HepG2 (cell line): Measurements from ENCODE around the gene HYDIN. TPM values are rescaled to one million over a fixed set of nuclear protein-coding genes. Genes with fewer than 3 reads are reported as not detected.

Experiments used
- ATAC-seq: fragments of 200-7000 bp; cut with Tn5 transposase; 3 replicates; pipeline ENCODE4 v1.9.1; 2020; ENCODE audit warnings: mild to moderate bottlenecking, moderate library complexity
- BruUV-seq: library from RNA; stranded (reverse); fragments of 400-500 nt; replicated peaks from 2 replicates; lab custom pipeline; 2021; lab: Mats Ljungman, UMichigan
- CTCF ChIA-PET: fragments of 300-600 bp; formaldehyde crosslinking; extraction: SDS; loops from one replicate; lab custom pipeline; 2021; ENCODE audit warnings: low total read pairs, inconsistent platforms, low intra/inter-chr PET ratio; lab: Yijun Ruan, JAX
- POLR2A ChIA-PET: fragments of 350-600 bp; sonication (Branson Sonifier 250); formaldehyde crosslinking; loops from one replicate; lab custom pipeline; 2020; ENCODE audit warnings: antibody characterized with exemption, inconsistent platforms; lab: Yijun Ruan, JAX
- DNase-seq: peaks from one replicate; pipeline ENCODE4 v3.0.0-alpha.2; 2015; ENCODE audit warnings: low spot score
- FAIRE-seq: peaks from 3 replicates; lab custom pipeline; 2011; peaks lifted over from hg19 to GRCh38; lab: Jason Lieb, UNC
- H2AFZ ChIP-seq: one replicate; pipeline ENCODE4 v1.6.1; 2011; ENCODE audit warnings: low read length, inconsistent platforms
- H3K27ac ChIP-seq: fragments of 300-600 bp; 3 replicates; pipeline ENCODE4 v1.8.0; 2011; ENCODE audit warnings: mixed run types, mild to moderate bottlenecking, mixed read lengths, low read length, inconsistent platforms; ENCODE audit not compliant: insufficient read depth; ENCODE audit errors: extremely low read length
- H3K27me3 ChIP-seq, 2 experiments: fragments of 200-600 bp in 1 of 2; 2 replicates in 1 of 2; 3 replicates in 1 of 2; pipeline versions ENCODE4 v1.6.0 to v1.8.0; 2011; ENCODE audit warnings: low read length in 2 of 2, mild to moderate bottlenecking in 2 of 2, moderate library complexity in 2 of 2, inconsistent platforms in 1 of 2; ENCODE audit not compliant: insufficient read depth in 2 of 2, control insufficient read depth in 1 of 2
- H3K36me3 ChIP-seq, 2 experiments: fragments of 200-600 bp in 1 of 2; replicated peaks in 1 of 2; 2 replicates in 1 of 2; 3 replicates in 1 of 2; pipeline versions ENCODE4 v1.5.1 to v1.8.0; 2011; ENCODE audit warnings: low read length in 2 of 2, inconsistent platforms in 1 of 2; ENCODE audit not compliant: insufficient read depth in 2 of 2, control insufficient read depth in 1 of 2
- H3K4me1 ChIP-seq: 2 replicates; pipeline ENCODE4 v1.5.1; 2012; ENCODE audit warnings: low read length, inconsistent platforms; ENCODE audit not compliant: insufficient read depth
- H3K4me2 ChIP-seq: 2 replicates; pipeline ENCODE4 v1.6.0; 2011; ENCODE audit warnings: low read depth, low read length, inconsistent platforms
- H3K4me3 ChIP-seq, 3 experiments: fragments of 200-600 bp in 1 of 3; sonication (generic), shearing (Covaris generic) in 1 of 3; replicated peaks in 1 of 3; 2 replicates each; pipeline ENCODE4 v1.5.1; 2011 to 2016; ENCODE audit warnings: low read length in 3 of 3, inconsistent platforms in 2 of 3, low read depth in 2 of 3, mild to moderate bottlenecking in 2 of 3, control low read depth in 1 of 3, mixed read lengths in 1 of 3; ENCODE audit not compliant: insufficient read depth in 1 of 3
- H3K79me2 ChIP-seq: one replicate; pipeline ENCODE4 v1.6.1; 2011; ENCODE audit warnings: low read length, inconsistent platforms; ENCODE audit not compliant: insufficient read depth
- H3K9ac ChIP-seq: 2 replicates; pipeline ENCODE4 v1.6.0; 2011; ENCODE audit warnings: mild to moderate bottlenecking, low read depth, low read length, inconsistent platforms; ENCODE audit not compliant: insufficient read depth
- H3K9me3 ChIP-seq: 2 replicates; pipeline ENCODE4 v1.5.1; 2012; ENCODE audit warnings: mild to moderate bottlenecking, low read length
- H4K20me1 ChIP-seq: 2 replicates; pipeline ENCODE4 v1.6.0; 2011; ENCODE audit warnings: inconsistent platforms, mild to moderate bottlenecking, low read length, moderate library complexity; ENCODE audit not compliant: insufficient read depth
- BRCA1 ChIP-seq: sonication (generic); formaldehyde crosslinking; IDR thresholded peaks from 2 replicates; pipeline ENCODE4 v1.4.0; 2020; ENCODE audit warnings: missing genetic modification reagents
- ERF ChIP-seq: IDR thresholded peaks from 2 replicates; pipeline ENCODE4 v1.6.1; 2018; ENCODE audit warnings: missing biosample characterization, missing genetic modification reagents
- HNF4A ChIP-seq: sonication (generic); formaldehyde crosslinking; IDR thresholded peaks from 2 replicates; pipeline ENCODE4 v1.4.0; 2020; ENCODE audit warnings: missing genetic modification reagents
- KAT2B ChIP-seq: fragments of 150-350 bp; IDR thresholded peaks from 2 replicates; pipeline ENCODE4 v1.6.1; 2014; ENCODE audit warnings: low read depth, low read length, borderline replicate concordance
- KAT7 ChIP-seq: IDR thresholded peaks from 2 replicates; pipeline ENCODE4 v1.6.1; 2018; ENCODE audit warnings: borderline replicate concordance, missing compliant biosample characterization
- KLF15 ChIP-seq: sonication (generic); formaldehyde crosslinking; IDR thresholded peaks from 2 replicates; pipeline ENCODE4 v1.8.1; 2023; ENCODE audit warnings: borderline replicate concordance, mild to moderate bottlenecking, inconsistent platforms, missing genetic modification reagents, mixed read lengths
- PTBP1 ChIP-seq: fragments of 200-400 bp; formaldehyde crosslinking; IDR thresholded peaks from 2 replicates; pipeline ENCODE4 v1.6.1; 2018; ENCODE audit warnings: low read length, low read depth; ENCODE audit not compliant: poor library complexity, severe bottlenecking
- SALL2 ChIP-seq: sonication (generic); formaldehyde crosslinking; IDR thresholded peaks from 2 replicates; pipeline ENCODE4 v1.8.1; 2023; ENCODE audit warnings: mild to moderate bottlenecking, missing genetic modification reagents, inconsistent platforms
- ZNF143 ChIP-seq: sonication (generic); formaldehyde crosslinking; IDR thresholded peaks from 2 replicates; pipeline ENCODE4 v1.4.0; 2020; ENCODE audit warnings: missing genetic modification reagents
- ZNF329 ChIP-seq: sonication (generic); formaldehyde crosslinking; IDR thresholded peaks from 2 replicates; pipeline ENCODE4 v1.9.0; 2021; ENCODE audit warnings: low read depth, mild to moderate bottlenecking, missing genetic modification reagents
- ZNF44 ChIP-seq: sonication (generic); formaldehyde crosslinking; IDR thresholded peaks from 2 replicates; pipeline ENCODE4 v1.5.1; 2020; ENCODE audit warnings: mild to moderate bottlenecking, missing genetic modification reagents
- ZNF468 ChIP-seq: sonication (generic); formaldehyde crosslinking; IDR thresholded peaks from 2 replicates; pipeline ENCODE4 v1.8.0; 2022; ENCODE audit warnings: mild to moderate bottlenecking, moderate library complexity, missing genetic modification reagents
- ZNF746 ChIP-seq: sonication (generic); formaldehyde crosslinking; IDR thresholded peaks from 2 replicates; pipeline ENCODE4 v1.8.0; 2022; ENCODE audit warnings: mild to moderate bottlenecking, missing genetic modification reagents
- ZSCAN30 ChIP-seq: sonication (generic); formaldehyde crosslinking; IDR thresholded peaks from 2 replicates; pipeline ENCODE4 v1.5.0; 2020; ENCODE audit warnings: mild to moderate bottlenecking, missing genetic modification reagents
- WGBS: methylation state at CpG from one replicate; pipeline ENCODE4 v1.1.6; 2017; ENCODE audit warnings: low lambda C conversion rate; 5-methylcytosine and 5-hydroxymethylcytosine counted together
- in situ Hi-C: cut with HindIII; loops from 2 replicates; pipeline ENCODE4 v1.10.0; 2017; ENCODE audit warnings: low pct_unique_long_range_greater_than_20kb; ENCODE audit not compliant: extremely low pct_ligation_motif_present
- intact Hi-C: fragments of 100-400 bp; cut with micrococcal nuclease; formaldehyde crosslinking; loops from one replicate; pipeline ENCODE4 v1.10.0; 2022; ENCODE audit not compliant: unreplicated experiment
- polyA plus RNA-seq, 8 experiments: library from polyadenylated mRNA; depleted of rRNA in 3 of 8; stranded (reverse) in 7 of 8; unstranded in 1 of 8; fragments of >200 nt; fragmentation: Illumina TruSeq in 4 of 8; extraction: Trizol in 4 of 8; gene quantifications; 2 replicates each; pipeline versions ENCODE4 v1.2.1 to v1.2.3, GENCODE V29; 2011 to 2016; ENCODE audit warnings: low read depth in 4 of 8, missing spikeins in 1 of 8, mixed read lengths in 1 of 8; ENCODE audit not compliant: insufficient read depth in 1 of 8
- total RNA-seq, 5 experiments: library from RNA; depleted of rRNA; stranded (reverse); fragments of >200 nt; fragmentation: Illumina TruSeq; extraction: Trizol; gene quantifications; 2 replicates each; pipeline ENCODE4 v1.2.3, GENCODE V29; 2016; ENCODE audit warnings: low read depth in 1 of 5
- TF ChIP-seq, protein P1 (sequence below): sonication (generic); formaldehyde crosslinking; IDR thresholded peaks from 2 replicates; pipeline ENCODE4 v1.5.0; 2020; ENCODE audit warnings: mild to moderate bottlenecking, missing genetic modification reagents
- TF ChIP-seq, protein P2 (sequence below): sonication (generic); formaldehyde crosslinking; IDR thresholded peaks from 2 replicates; pipeline ENCODE4 v1.4.0; 2020; ENCODE audit warnings: missing genetic modification reagents; ENCODE audit errors: not compliant biosample characterization
- TF ChIP-seq, protein P3 (sequence below): sonication (generic); formaldehyde crosslinking; IDR thresholded peaks from 2 replicates; pipeline ENCODE4 v1.9.0; 2021; ENCODE audit warnings: missing genetic modification reagents, mild to moderate bottlenecking, borderline replicate concordance
- TF ChIP-seq, protein P4 (sequence below): IDR thresholded peaks from 2 replicates; pipeline ENCODE4 v1.6.1; 2016; ENCODE audit warnings: missing genetic modification reagents, missing compliant biosample characterization

The HYDIN gene
- total and polyA plus RNA-seq, 2 of the 13 experiments (the other 11 are each of a cell fraction or from before 2014, with no cell fraction given) = not detected

DNA sequence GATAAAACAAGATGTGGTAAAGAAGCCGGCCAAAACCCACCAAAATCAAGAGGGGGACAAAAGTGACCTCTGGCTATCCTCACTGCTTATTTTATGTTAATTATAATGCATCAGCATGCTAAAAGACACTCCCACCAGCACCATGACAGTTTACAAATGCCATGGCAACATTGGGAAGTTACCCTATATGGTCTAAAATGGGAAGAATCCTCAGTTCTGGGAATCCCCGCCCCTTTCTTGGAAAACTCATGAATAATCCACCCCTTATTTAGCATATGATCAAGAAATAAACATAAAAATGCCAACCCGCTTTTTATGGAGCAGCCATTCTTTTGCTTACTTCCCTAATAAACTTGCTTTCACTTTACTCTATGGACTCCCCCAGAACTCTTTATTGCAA lies 33.1 kb upstream of the HYDIN start:
- WGBS = 3% methylated on average over 3 of the region's 3 CpGs
- DNase-seq = no peak
- no peak for ATAC-seq
- TF ChIP-seq ZNF746 (CRISPR knock-in tag) = no peak
- no peak for TF ChIP-seq KAT2B
- TF ChIP-seq, protein P1, sequence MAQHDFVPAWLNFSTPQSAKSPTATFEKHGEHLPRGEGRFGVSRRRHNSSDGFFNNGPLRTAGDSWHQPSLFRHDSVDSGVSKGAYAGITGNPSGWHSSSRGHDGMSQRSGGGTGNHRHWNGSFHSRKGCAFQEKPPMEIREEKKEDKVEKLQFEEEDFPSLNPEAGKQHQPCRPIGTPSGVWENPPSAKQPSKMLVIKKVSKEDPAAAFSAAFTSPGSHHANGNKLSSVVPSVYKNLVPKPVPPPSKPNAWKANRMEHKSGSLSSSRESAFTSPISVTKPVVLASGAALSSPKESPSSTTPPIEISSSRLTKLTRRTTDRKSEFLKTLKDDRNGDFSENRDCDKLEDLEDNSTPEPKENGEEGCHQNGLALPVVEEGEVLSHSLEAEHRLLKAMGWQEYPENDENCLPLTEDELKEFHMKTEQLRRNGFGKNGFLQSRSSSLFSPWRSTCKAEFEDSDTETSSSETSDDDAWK (CRISPR knock-in tag) = no peak
- TF ChIP-seq ZNF44 = no peak
- TF ChIP-seq, protein P2, sequence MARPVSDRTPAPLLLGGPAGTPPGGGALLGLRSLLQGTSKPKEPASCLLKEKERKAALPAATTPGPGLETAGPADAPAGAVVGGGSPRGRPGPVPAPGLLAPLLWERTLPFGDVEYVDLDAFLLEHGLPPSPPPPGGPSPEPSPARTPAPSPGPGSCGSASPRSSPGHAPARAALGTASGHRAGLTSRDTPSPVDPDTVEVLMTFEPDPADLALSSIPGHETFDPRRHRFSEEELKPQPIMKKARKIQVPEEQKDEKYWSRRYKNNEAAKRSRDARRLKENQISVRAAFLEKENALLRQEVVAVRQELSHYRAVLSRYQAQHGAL (CRISPR knock-in tag) = no peak
- TF ChIP-seq ZNF329 = no peak
- TF ChIP-seq, protein P3, sequence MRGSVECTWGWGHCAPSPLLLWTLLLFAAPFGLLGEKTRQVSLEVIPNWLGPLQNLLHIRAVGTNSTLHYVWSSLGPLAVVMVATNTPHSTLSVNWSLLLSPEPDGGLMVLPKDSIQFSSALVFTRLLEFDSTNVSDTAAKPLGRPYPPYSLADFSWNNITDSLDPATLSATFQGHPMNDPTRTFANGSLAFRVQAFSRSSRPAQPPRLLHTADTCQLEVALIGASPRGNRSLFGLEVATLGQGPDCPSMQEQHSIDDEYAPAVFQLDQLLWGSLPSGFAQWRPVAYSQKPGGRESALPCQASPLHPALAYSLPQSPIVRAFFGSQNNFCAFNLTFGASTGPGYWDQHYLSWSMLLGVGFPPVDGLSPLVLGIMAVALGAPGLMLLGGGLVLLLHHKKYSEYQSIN = no peak
- no peak for TF ChIP-seq PTBP1
- no peak for TF ChIP-seq ERF (CRISPR knock-in tag)
- no peak for TF ChIP-seq SALL2 (CRISPR knock-in tag)
- TF ChIP-seq KLF15 (CRISPR knock-in tag) = no peak
- TF ChIP-seq, protein P4, sequence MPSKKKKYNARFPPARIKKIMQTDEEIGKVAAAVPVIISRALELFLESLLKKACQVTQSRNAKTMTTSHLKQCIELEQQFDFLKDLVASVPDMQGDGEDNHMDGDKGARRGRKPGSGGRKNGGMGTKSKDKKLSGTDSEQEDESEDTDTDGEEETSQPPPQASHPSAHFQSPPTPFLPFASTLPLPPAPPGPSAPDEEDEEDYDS (CRISPR knock-in tag) = no peak
- TF ChIP-seq ZSCAN30 (CRISPR knock-in tag) = no peak
- TF ChIP-seq HNF4A (CRISPR knock-in tag) = no peak
- TF ChIP-seq KAT7 (CRISPR knock-in tag) = no peak
- no peak for TF ChIP-seq BRCA1 (CRISPR knock-in tag)
- no peak for TF ChIP-seq ZNF143 (CRISPR knock-in tag)
- TF ChIP-seq ZNF468 = no peak
- Histone ChIP-seq H3K27ac (no peak overlapping the region), H3K9me3 (no peaks in the 10 kb centered on the region), H3K4me2 (no peak overlapping the region), H3K27me3 (peaks cover 0 to 23% of the 10 kb centered on the region in 2 experiments; a peak in 2 of 5 replicates), H3K36me3 (no peaks in the 10 kb centered on the region), H4K20me1 (no peaks in the 10 kb centered on the region), H3K4me3 (no peak overlapping the region), H2AFZ (no peak overlapping the region), H3K9ac (no peak overlapping the region), H3K4me1 (no peaks in the 10 kb centered on the region), H3K79me2 (no peaks in the 10 kb centered on the region)
- CTCF ChIA-PET = no interaction called here
- no TSS peak for BruUV-seq
- FAIRE-seq = no peak
- POLR2A ChIA-PET = no interaction called here
- intact Hi-C loops (no loop called here), in situ Hi-C loops (no loop called here)
